B cell (primary cell): ENCODE data around the gene COL2A1. TPM values are rescaled to one million over a fixed set of nuclear protein-coding genes. Genes with fewer than 3 reads are reported as not detected.

Experiments
- ATAC-seq: fragments of 200-7000 bp; cut with Tn5 transposase; one replicate; pipeline ENCODE4 v1.10.0; 2021; ENCODE audit warnings: low read depth, mild to moderate bottlenecking, moderate number of reproducible peaks, moderate library complexity
- CTCF ChIA-PET: fragments of 350-600 bp; sonication (Branson Sonifier 250); formaldehyde crosslinking; loops from one replicate; lab custom pipeline; 2021; ENCODE audit warnings: antibody characterized with exemption, inconsistent platforms; lab: Charles Lee
- POLR2A ChIA-PET: fragments of 350-600 bp; sonication (Branson Sonifier 250); formaldehyde crosslinking; loops from one replicate; lab custom pipeline; 2021; ENCODE audit warnings: antibody characterized with exemption; lab: Charles Lee
- DNase-seq: peaks from one replicate; pipeline ENCODE4 v3.0.0; 2013
- H2AFZ ChIP-seq: 2 replicates; pipeline ENCODE4 v1.6.1; 2012; ENCODE audit warnings: mild to moderate bottlenecking, low read depth, low read length; ENCODE audit not compliant: insufficient read depth, poor library complexity, severe bottlenecking
- H3K27ac ChIP-seq, 2 donors: 1 replicate in 1 of 2; 2 replicates in 1 of 2; pipeline ENCODE4 v1.5.1; 2012 to 2013; ENCODE audit warnings: low read length in 2 of 2, mild to moderate bottlenecking in 2 of 2, moderate library complexity in 1 of 2
- H3K27me3 ChIP-seq, 4 experiments: fragments of 200-600 bp in 1 of 4; sonication (generic) in 1 of 4; replicated peaks in 1 of 4; 1 replicate in 2 of 4; 2 replicates in 2 of 4; pipeline versions ENCODE4 v1.6.1 to v1.7.0; 2013 to 2016; ENCODE audit warnings: low read length in 3 of 4, mild to moderate bottlenecking in 2 of 4, mixed read lengths in 1 of 4, moderate library complexity in 1 of 4; ENCODE audit not compliant: insufficient read depth in 4 of 4, control insufficient read depth in 3 of 4; ENCODE audit errors: control extremely low read depth in 1 of 4
- H3K36me3 ChIP-seq, 2 experiments: replicated peaks in 1 of 2; 1 replicate in 1 of 2; 2 replicates in 1 of 2; pipeline versions ENCODE4 v1.6.1 to v1.7.1; 2013; ENCODE audit warnings: low read length in 1 of 2; ENCODE audit not compliant: insufficient read depth in 2 of 2, control insufficient read depth in 1 of 2; ENCODE audit errors: control extremely low read depth in 1 of 2, extremely low read depth in 1 of 2
- H3K4me1 ChIP-seq, 2 donors: fragments of 200-600 bp in 1 of 2; sonication (generic) in 1 of 2; 1 replicate in 1 of 2; 2 replicates in 1 of 2; pipeline versions ENCODE4 v1.5.1 to v1.6.1; 2013 to 2017; ENCODE audit warnings: low read length in 2 of 2; ENCODE audit not compliant: control insufficient read depth in 2 of 2, insufficient read depth in 2 of 2
- H3K4me2 ChIP-seq: replicated peaks from 2 replicates; pipeline ENCODE3; 2012; ENCODE audit warnings: mild to moderate bottlenecking, low read depth, low read length; ENCODE audit not compliant: poor library complexity, severe bottlenecking
- H3K4me3 ChIP-seq, 5 experiments: fragments of 200-600 bp in 1 of 5; sonication (generic) in 1 of 5; 1 replicate in 3 of 5; 2 replicates in 2 of 5; pipeline versions ENCODE4 v1.5.1 to v1.7.0; 2011 to 2016; ENCODE audit warnings: low read length in 4 of 5, mild to moderate bottlenecking in 4 of 5, low read depth in 2 of 5, control low read depth in 1 of 5, moderate library complexity in 1 of 5; ENCODE audit not compliant: insufficient read depth in 1 of 5; ENCODE audit errors: control extremely low read depth in 1 of 5, extremely low read depth in 1 of 5
- H3K79me2 ChIP-seq: fragments of 200-600 bp; sonication (generic); one replicate; pipeline ENCODE4 v1.6.0; 2016; ENCODE audit warnings: low read length; ENCODE audit not compliant: control insufficient read depth, insufficient read depth
- H3K9ac ChIP-seq: fragments of 200-600 bp; sonication (generic); 2 replicates; pipeline ENCODE4 v1.6.1; 2017; ENCODE audit warnings: mild to moderate bottlenecking, low read length, moderate library complexity
- H3K9me3 ChIP-seq, 3 donors: one replicate each; pipeline versions ENCODE4 v1.6.1 to v1.7.1; 2013; ENCODE audit warnings: low read length in 2 of 3; ENCODE audit not compliant: control insufficient read depth in 2 of 3, insufficient read depth in 1 of 3; ENCODE audit errors: control extremely low read depth in 1 of 3
- H4K20me1 ChIP-seq: 2 replicates; pipeline ENCODE4 v1.6.0; 2012; ENCODE audit warnings: mild to moderate bottlenecking, low read length; ENCODE audit not compliant: insufficient read depth, control insufficient read depth, poor library complexity, severe bottlenecking
- H3K27ac Mint-ChIP-seq: one replicate; pipeline ENCODE4 v1.8.0; 2021; ENCODE audit warnings: mixed read lengths
- H3K27me3 Mint-ChIP-seq: one replicate; pipeline ENCODE4 v1.8.0; 2021; ENCODE audit warnings: mixed read lengths
- H3K4me1 Mint-ChIP-seq: one replicate; pipeline ENCODE4 v1.8.0; 2021; ENCODE audit warnings: mixed read lengths
- H3K4me3 Mint-ChIP-seq: one replicate; pipeline ENCODE4 v1.8.0; 2021; ENCODE audit warnings: mixed read lengths
- H3K9me3 Mint-ChIP-seq: one replicate; pipeline ENCODE4 v1.8.0; 2022; ENCODE audit warnings: mixed read lengths; ENCODE audit not compliant: insufficient read depth
- CTCF ChIP-seq: fragments of 200-600 bp; IDR thresholded peaks from one replicate; pipeline ENCODE4 v1.8.0; 2022; ENCODE audit warnings: antibody characterized with exemption, mild to moderate bottlenecking
- EZH2 ChIP-seq: IDR thresholded peaks from 2 replicates; pipeline ENCODE4 v1.6.1; 2012; ENCODE audit warnings: borderline replicate concordance, low read depth, mild to moderate bottlenecking, moderate library complexity, low read length; ENCODE audit not compliant: insufficient read depth, poor library complexity, severe bottlenecking
- WGBS: methylation state at CpG from one replicate; pipeline ENCODE4 v1.1.5; 2013; ENCODE audit warnings: missing lambda C conversion rate; ENCODE audit not compliant: insufficient coverage; 5-methylcytosine and 5-hydroxymethylcytosine counted together
- intact Hi-C: fragments of 100-400 bp; cut with micrococcal nuclease; formaldehyde crosslinking; loops from one replicate; pipeline ENCODE4 v1.10.0; 2022
- polyA plus RNA-seq: library from polyadenylated mRNA; depleted of rRNA; stranded (reverse); fragments of >200 nt; gene quantifications from 2 replicates; pipeline ENCODE4 v1.2.3, GENCODE V29; 2012
- total RNA-seq, 2 donors: library from RNA; stranded (reverse); fragments of 120-200 nt in 1 of 2; gene quantifications; 1 replicate in 1 of 2; 2 replicates in 1 of 2; pipeline versions ENCODE4 v1.2.3 to v1.2.4, GENCODE V29; 2013 to 2022

The COL2A1 gene
- total and polyA plus RNA-seq, 2 donors (not counting 1 experiment from before 2014, with no cell fraction given): not detected

- no peak for DNase-seq
- Histone ChIP-seq H3K4me2 (no peak overlapping the region), H3K36me3 (no peaks in the 10 kb centered on the region), H3K9ac (no peak overlapping the region), H3K27ac (no peak overlapping the region), H3K27me3 (peaks cover 0 to 48% (median 22%) of the 10 kb centered on the region in 4 experiments), H3K4me1 (peaks cover 27 to 37% of the 10 kb centered on the region in 2 donors), H3K4me3 (no peak overlapping the region), H3K9me3 (peaks cover 0 to 4% (median 0%) of the 10 kb centered on the region in 3 donors), H2AFZ (no peak overlapping the region), H4K20me1 (no peaks in the 10 kb centered on the region), H3K79me2 (no peaks in the 10 kb centered on the region)
- ATAC-seq: no peak
- Mint-ChIP-seq H3K4me1 (peaks cover 28% of the 10 kb centered on the region), H3K27me3 (peaks cover 33% of the 10 kb centered on the region), H3K9me3 (no peaks in the 10 kb centered on the region), H3K4me3 (no peak overlapping the region), H3K27ac (no peak overlapping the region)
- POLR2A ChIA-PET: interaction anchor here (0.6 kb wide), 1 partner anchor 26 kb away, joined by 6 read pairs; no protein-coding TSS in a partner anchor
- intact Hi-C loops: no loop called here
- no peak for TF ChIP-seq EZH2
- TF ChIP-seq CTCF: no peak
- 93% methylated on average over 5 of the region's 5 CpGs for WGBS
- CTCF ChIA-PET: no interaction called here
These were observed 10.8 kb downstream of the COL2A1 start for GRCh38 chr12:47993491-47993890.

- Mint-ChIP-seq H3K9me3 (no peaks in the 10 kb centered on the region), H3K4me3 (no peak overlapping the region), H3K27ac (no peak overlapping the region), H3K4me1 (peaks cover 31% of the 10 kb centered on the region), H3K27me3 (peaks cover 26% of the 10 kb centered on the region)
- Histone ChIP-seq H3K27me3 (peaks cover 0 to 42% (median 17%) of the 10 kb centered on the region in 4 experiments), H3K9ac (no peak overlapping the region), H3K36me3 (no peaks in the 10 kb centered on the region), H3K9me3 (peaks cover 0 to 4% (median 0%) of the 10 kb centered on the region in 3 donors), H4K20me1 (no peaks in the 10 kb centered on the region), H3K27ac (no peak overlapping the region), H2AFZ (no peak overlapping the region), H3K4me2 (no peak overlapping the region), H3K79me2 (no peaks in the 10 kb centered on the region), H3K4me1 (peaks cover 27 to 44% of the 10 kb centered on the region in 2 donors), H3K4me3 (no peak overlapping the region)
- POLR2A ChIA-PET: interaction anchor here (0.6 kb wide), 2 partner anchors 27 to 110 kb away, joined by 5 to 6 read pairs; no protein-coding TSS in a partner anchor
- no peak for TF ChIP-seq EZH2
- intact Hi-C loops: no loop called here
- CTCF ChIA-PET: no interaction called here
- ATAC-seq (no peak), DNase-seq (no peak)
- WGBS: 100% methylated on average over 9 of the region's 10 CpGs
These were observed 11.5 kb downstream of the COL2A1 start for GRCh38 chr12:47992776-47993175.
